Neural cell (in vitro differentiated cells): Measurements from ENCODE around the gene P3H3. TPM values are rescaled to one million over a fixed set of nuclear protein-coding genes. Genes with fewer than 3 reads are reported as not detected.

Experiments used
- H2AFZ ChIP-seq: fragments of 200-600, 300-800 bp; sonication (generic), shearing (Covaris generic); 2 replicates; pipeline ENCODE4 v1.6.0; 2014; ENCODE audit warnings: low read depth, mild to moderate bottlenecking, antibody characterized with exemption, low read length, moderate library complexity
- H3F3A ChIP-seq: fragments of 200-600 bp; shearing (Covaris generic); 2 replicates; pipeline ENCODE4 v1.6.1; 2016; ENCODE audit warnings: mild to moderate bottlenecking, moderate library complexity, mixed read lengths, antibody characterized with exemption, low read length; ENCODE audit not compliant: insufficient read depth, poor library complexity, severe bottlenecking
- H3K27ac ChIP-seq: fragments of 200-600, 300-800 bp; sonication (generic), shearing (Covaris generic); 2 replicates; pipeline ENCODE4 v1.5.1; 2014; ENCODE audit warnings: mild to moderate bottlenecking, low read length, moderate library complexity
- H3K27me3 ChIP-seq: fragments of 300-800, 200-600 bp; sonication (generic), shearing (Covaris generic); 2 replicates; pipeline ENCODE4 v1.6.0; 2014; ENCODE audit warnings: mild to moderate bottlenecking, low read depth, low read length, moderate library complexity; ENCODE audit not compliant: insufficient read depth
- H3K36me3 ChIP-seq: fragments of 300-800, 200-600 bp; sonication (generic), shearing (Covaris generic); 2 replicates; pipeline ENCODE4 v1.5.1; 2014; ENCODE audit warnings: mild to moderate bottlenecking, antibody characterized with exemption, low read length, moderate library complexity; ENCODE audit not compliant: insufficient read depth
- H3K4me2 ChIP-seq: fragments of 300-800, 200-600 bp; sonication (generic), shearing (Covaris generic); 2 replicates; pipeline ENCODE4 v1.6.0; 2014; ENCODE audit warnings: mild to moderate bottlenecking, low read length
- H3K4me3 ChIP-seq: fragments of 300-800, 200-600 bp; sonication (generic), shearing (Covaris generic); 2 replicates; pipeline ENCODE4 v1.5.1; 2014; ENCODE audit warnings: mild to moderate bottlenecking, low read length, moderate library complexity
- H3K79me2 ChIP-seq: fragments of 200-600 bp; shearing (Covaris generic); replicated peaks from 2 replicates; pipeline ENCODE4 v1.6.0; 2014; ENCODE audit warnings: mild to moderate bottlenecking, low read length, moderate library complexity; ENCODE audit not compliant: insufficient read depth
- H3K9ac ChIP-seq: fragments of 300-800, 200-600 bp; sonication (generic), shearing (Covaris generic); 2 replicates; pipeline ENCODE4 v1.6.1; 2016; ENCODE audit warnings: mild to moderate bottlenecking, low read length, mixed read lengths
- H3K9me2 ChIP-seq: fragments of 200-600 bp; shearing (Covaris generic); 2 replicates; pipeline ENCODE4 v1.6.1; 2016; ENCODE audit warnings: mild to moderate bottlenecking, low read length, mixed read lengths; ENCODE audit not compliant: insufficient read depth
- H3K9me3 ChIP-seq: fragments of 200-600, 300-800 bp; sonication (generic), shearing (Covaris generic); 2 replicates; pipeline ENCODE4 v1.6.1; 2016; ENCODE audit warnings: mild to moderate bottlenecking, mixed run types, low read length, moderate library complexity, mixed read lengths
- H4K20me1 ChIP-seq: fragments of 200-600 bp; shearing (Covaris generic); 2 replicates; pipeline ENCODE4 v1.6.1; 2016; ENCODE audit warnings: mild to moderate bottlenecking, mixed run types; ENCODE audit not compliant: insufficient read depth
- EP300 ChIP-seq: fragments of 450-650 bp; conservative IDR thresholded peaks from 2 replicates; pipeline ENCODE4 v1.6.1; 2014; ENCODE audit warnings: antibody characterized with exemption, mild to moderate bottlenecking, moderate library complexity; ENCODE audit not compliant: poor library complexity, severe bottlenecking
- EZH2 ChIP-seq: fragments of 200-600, 300-800 bp; shearing (Covaris generic), sonication (generic); IDR thresholded peaks from 2 replicates; pipeline ENCODE4 v1.6.1; 2014; ENCODE audit warnings: antibody characterized with exemption, low read length, borderline replicate concordance, mild to moderate bottlenecking; ENCODE audit not compliant: insufficient read depth, poor library complexity, severe bottlenecking
- MXI1 ChIP-seq: fragments of 450-650 bp; conservative IDR thresholded peaks from 2 replicates; pipeline ENCODE4 v1.6.1; 2014; ENCODE audit warnings: antibody characterized with exemption, mild to moderate bottlenecking; ENCODE audit not compliant: poor library complexity, severe bottlenecking
- POLR2AphosphoS5 ChIP-seq: IDR thresholded peaks from 2 replicates; pipeline ENCODE4 v1.6.1; 2012
- RAD21 ChIP-seq: fragments of 450-650 bp; conservative IDR thresholded peaks from 2 replicates; pipeline ENCODE4 v1.6.1; 2014; ENCODE audit warnings: antibody characterized with exemption, mild to moderate bottlenecking, moderate library complexity
- SMC3 ChIP-seq: fragments of 450-650 bp; conservative IDR thresholded peaks from 2 replicates; pipeline ENCODE4 v1.6.1; 2014; ENCODE audit warnings: antibody characterized with exemption, mild to moderate bottlenecking, moderate library complexity; ENCODE audit not compliant: poor library complexity
- TAF1 ChIP-seq: IDR thresholded peaks from 2 replicates; pipeline ENCODE4 v1.6.1; 2012; ENCODE audit warnings: low read depth
- polyA plus RNA-seq: library from polyadenylated mRNA; depleted of rRNA; stranded (reverse); fragments of >200 nt; gene quantifications from 2 replicates; pipeline ENCODE4 v1.2.3, GENCODE V29; 2014
- TF ChIP-seq, protein P1 (sequence below): IDR thresholded peaks from 2 replicates; pipeline ENCODE4 v1.6.1; 2012; ENCODE audit warnings: borderline replicate concordance
- TF ChIP-seq, protein P2 (sequence below): fragments of 450-650 bp; IDR thresholded peaks from 2 replicates; pipeline ENCODE4 v1.5.1; 2014; ENCODE audit warnings: antibody characterized with exemption, mild to moderate bottlenecking, moderate library complexity; ENCODE audit not compliant: poor library complexity, severe bottlenecking

P3H3 gene
- polyA plus RNA-seq, 1 donor from 2014 or later: 58.9 TPM

DNA sequence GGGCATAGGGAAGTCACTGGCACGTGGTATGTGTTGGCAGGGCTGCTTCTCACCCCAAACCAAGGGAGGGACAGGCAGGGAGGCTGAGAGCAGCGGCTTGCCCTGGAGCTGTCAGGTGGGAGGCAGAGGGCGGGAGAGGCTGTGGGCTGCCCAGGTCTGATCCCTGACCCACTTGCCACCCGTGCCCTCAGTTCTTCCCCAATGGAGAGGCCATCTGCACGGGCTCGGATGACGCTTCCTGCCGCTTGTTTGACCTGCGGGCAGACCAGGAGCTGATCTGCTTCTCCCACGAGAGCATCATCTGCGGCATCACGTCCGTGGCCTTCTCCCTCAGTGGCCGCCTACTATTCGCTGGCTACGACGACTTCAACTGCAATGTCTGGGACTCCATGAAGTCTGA is 17.2 kb downstream of the P3H3 start:
- H3K9me2 ChIP-seq: no peaks in the 10 kb centered on the region
- no peaks in the 10 kb centered on the region for H3K9me3 ChIP-seq
- no peak overlapping the region for H3K27ac ChIP-seq
- no peaks in the 10 kb centered on the region for H4K20me1 ChIP-seq
- H3K4me2 ChIP-seq: no peak overlapping the region
- no peaks in the 10 kb centered on the region for H3K27me3 ChIP-seq
- no peak for TF ChIP-seq POLR2AphosphoS5
- no peak for TF ChIP-seq RAD21
- TF ChIP-seq SMC3: no peak
- TF ChIP-seq, protein P1, sequence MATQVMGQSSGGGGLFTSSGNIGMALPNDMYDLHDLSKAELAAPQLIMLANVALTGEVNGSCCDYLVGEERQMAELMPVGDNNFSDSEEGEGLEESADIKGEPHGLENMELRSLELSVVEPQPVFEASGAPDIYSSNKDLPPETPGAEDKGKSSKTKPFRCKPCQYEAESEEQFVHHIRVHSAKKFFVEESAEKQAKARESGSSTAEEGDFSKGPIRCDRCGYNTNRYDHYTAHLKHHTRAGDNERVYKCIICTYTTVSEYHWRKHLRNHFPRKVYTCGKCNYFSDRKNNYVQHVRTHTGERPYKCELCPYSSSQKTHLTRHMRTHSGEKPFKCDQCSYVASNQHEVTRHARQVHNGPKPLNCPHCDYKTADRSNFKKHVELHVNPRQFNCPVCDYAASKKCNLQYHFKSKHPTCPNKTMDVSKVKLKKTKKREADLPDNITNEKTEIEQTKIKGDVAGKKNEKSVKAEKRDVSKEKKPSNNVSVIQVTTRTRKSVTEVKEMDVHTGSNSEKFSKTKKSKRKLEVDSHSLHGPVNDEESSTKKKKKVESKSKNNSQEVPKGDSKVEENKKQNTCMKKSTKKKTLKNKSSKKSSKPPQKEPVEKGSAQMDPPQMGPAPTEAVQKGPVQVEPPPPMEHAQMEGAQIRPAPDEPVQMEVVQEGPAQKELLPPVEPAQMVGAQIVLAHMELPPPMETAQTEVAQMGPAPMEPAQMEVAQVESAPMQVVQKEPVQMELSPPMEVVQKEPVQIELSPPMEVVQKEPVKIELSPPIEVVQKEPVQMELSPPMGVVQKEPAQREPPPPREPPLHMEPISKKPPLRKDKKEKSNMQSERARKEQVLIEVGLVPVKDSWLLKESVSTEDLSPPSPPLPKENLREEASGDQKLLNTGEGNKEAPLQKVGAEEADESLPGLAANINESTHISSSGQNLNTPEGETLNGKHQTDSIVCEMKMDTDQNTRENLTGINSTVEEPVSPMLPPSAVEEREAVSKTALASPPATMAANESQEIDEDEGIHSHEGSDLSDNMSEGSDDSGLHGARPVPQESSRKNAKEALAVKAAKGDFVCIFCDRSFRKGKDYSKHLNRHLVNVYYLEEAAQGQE: no peak
- TF ChIP-seq MXI1: no peak
- no peak for TF ChIP-seq TAF1
- no peak for TF ChIP-seq EP300
- TF ChIP-seq, protein P2, sequence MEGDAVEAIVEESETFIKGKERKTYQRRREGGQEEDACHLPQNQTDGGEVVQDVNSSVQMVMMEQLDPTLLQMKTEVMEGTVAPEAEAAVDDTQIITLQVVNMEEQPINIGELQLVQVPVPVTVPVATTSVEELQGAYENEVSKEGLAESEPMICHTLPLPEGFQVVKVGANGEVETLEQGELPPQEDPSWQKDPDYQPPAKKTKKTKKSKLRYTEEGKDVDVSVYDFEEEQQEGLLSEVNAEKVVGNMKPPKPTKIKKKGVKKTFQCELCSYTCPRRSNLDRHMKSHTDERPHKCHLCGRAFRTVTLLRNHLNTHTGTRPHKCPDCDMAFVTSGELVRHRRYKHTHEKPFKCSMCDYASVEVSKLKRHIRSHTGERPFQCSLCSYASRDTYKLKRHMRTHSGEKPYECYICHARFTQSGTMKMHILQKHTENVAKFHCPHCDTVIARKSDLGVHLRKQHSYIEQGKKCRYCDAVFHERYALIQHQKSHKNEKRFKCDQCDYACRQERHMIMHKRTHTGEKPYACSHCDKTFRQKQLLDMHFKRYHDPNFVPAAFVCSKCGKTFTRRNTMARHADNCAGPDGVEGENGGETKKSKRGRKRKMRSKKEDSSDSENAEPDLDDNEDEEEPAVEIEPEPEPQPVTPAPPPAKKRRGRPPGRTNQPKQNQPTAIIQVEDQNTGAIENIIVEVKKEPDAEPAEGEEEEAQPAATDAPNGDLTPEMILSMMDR: no peak
- no peak for TF ChIP-seq EZH2
- H3K9ac ChIP-seq: no peak overlapping the region
- H3K4me3 ChIP-seq: no peak overlapping the region
- no peak overlapping the region for H2AFZ ChIP-seq
- peaks cover 7% of the 10 kb centered on the region for H3K79me2 ChIP-seq
- H3F3A ChIP-seq: no peaks in the 10 kb centered on the region
- H3K36me3 ChIP-seq: no peaks in the 10 kb centered on the region

- H3K9ac ChIP-seq: no peak overlapping the region
- H3F3A ChIP-seq: no peaks in the 10 kb centered on the region
- H3K79me2 ChIP-seq: peaks cover 8% of the 10 kb centered on the region
- no peak overlapping the region for H3K4me2 ChIP-seq
- H2AFZ ChIP-seq: no peak overlapping the region
- H3K9me2 ChIP-seq: no peaks in the 10 kb centered on the region
- H3K4me3 ChIP-seq: no peak overlapping the region
- H3K36me3 ChIP-seq: no peaks in the 10 kb centered on the region
- H3K27me3 ChIP-seq: no peaks in the 10 kb centered on the region
- TF ChIP-seq, protein P2: no peak
- TF ChIP-seq RAD21 (no peak), POLR2AphosphoS5 (no peak), SMC3 (no peak), TAF1 (no peak), MXI1 (no peak), EP300 (no peak), EZH2 (no peak)
- TF ChIP-seq, protein P1: no peak
- no peaks in the 10 kb centered on the region for H4K20me1 ChIP-seq
- H3K9me3 ChIP-seq: no peaks in the 10 kb centered on the region
- no peak overlapping the region for H3K27ac ChIP-seq
Measured at GRCh38 chr12:6846316-6846869, 18.2 kb downstream of the P3H3 start.
